WTC11 (cell line): Measurements from ENCODE around the gene RPTN. TPM values are rescaled to one million over a fixed set of nuclear protein-coding genes. Genes with fewer than 3 reads are reported as not detected.

ENCODE experiments used
- ATAC-seq: fragments of 200-7000 bp; cut with Tn5 transposase; 2 replicates; pipeline ENCODE4 v1.10.0; 2021; ENCODE audit warnings: mild to moderate bottlenecking, moderate library complexity
- CTCF ChIA-PET: fragments of 300-600 bp; sonication (Branson Sonifier 250); formaldehyde crosslinking; loops from one replicate; lab custom pipeline; 2021; ENCODE audit warnings: antibody characterized with exemption; lab: Charles Lee
- POLR2A ChIA-PET: fragments of 350-600 bp; sonication (Branson Sonifier 250); formaldehyde crosslinking; loops from one replicate; lab custom pipeline; 2021; ENCODE audit warnings: antibody characterized with exemption; lab: Charles Lee
- DNase-seq: peaks from one replicate; pipeline ENCODE4 v3.0.0; 2021; ENCODE audit warnings: low spot score
- H3K27ac Mint-ChIP-seq: 2 replicates; pipeline ENCODE4 v1.8.0; 2021; ENCODE audit warnings: mixed read lengths
- H3K27me3 Mint-ChIP-seq: 2 replicates; pipeline ENCODE4 v1.8.0; 2021; ENCODE audit warnings: low read depth, mild to moderate bottlenecking, moderate library complexity, mixed read lengths
- H3K36me3 Mint-ChIP-seq: 2 replicates; pipeline ENCODE4 v1.8.0; 2021; ENCODE audit warnings: mixed read lengths
- H3K4me1 Mint-ChIP-seq: 2 replicates; pipeline ENCODE4 v1.8.0; 2022; ENCODE audit warnings: mixed read lengths
- H3K4me3 Mint-ChIP-seq: 2 replicates; pipeline ENCODE4 v1.8.0; 2021; ENCODE audit warnings: mild to moderate bottlenecking, moderate library complexity, mixed read lengths
- H3K9me3 Mint-ChIP-seq: 2 replicates; pipeline ENCODE4 v1.8.0; 2021; ENCODE audit warnings: mixed read lengths
- ATF3 ChIP-seq: sonication (generic); formaldehyde crosslinking; conservative IDR thresholded peaks from 2 replicates; pipeline ENCODE4 v1.8.1; 2022; ENCODE audit warnings: mild to moderate bottlenecking, missing genetic modification reagents
- E2F4 ChIP-seq: sonication (generic); formaldehyde crosslinking; IDR thresholded peaks from 2 replicates; pipeline ENCODE4 v1.8.1; 2022; ENCODE audit warnings: low read depth, mild to moderate bottlenecking, moderate library complexity, missing genetic modification reagents, borderline replicate concordance
- ETV6 ChIP-seq: sonication (generic); formaldehyde crosslinking; IDR thresholded peaks from 2 replicates; pipeline ENCODE4 v1.8.1; 2022; ENCODE audit warnings: mild to moderate bottlenecking, missing genetic modification reagents
- FOXP4 ChIP-seq: sonication (generic); formaldehyde crosslinking; IDR thresholded peaks from 2 replicates; pipeline ENCODE4 v1.8.0; 2022; ENCODE audit warnings: mild to moderate bottlenecking, missing genetic modification reagents
- GTF2I ChIP-seq: fragments of 250-450 bp; sonication (Bioruptor Pico); conservative IDR thresholded peaks from 2 replicates; pipeline ENCODE4 v1.4.0; 2021; ENCODE audit warnings: mild to moderate bottlenecking
- HMGA2 ChIP-seq: fragments of 250-450 bp; sonication (Bioruptor Pico); IDR thresholded peaks from 2 replicates; pipeline ENCODE4 v1.4.0; 2021; ENCODE audit warnings: mild to moderate bottlenecking, moderate library complexity
- IRF1 ChIP-seq: sonication (generic); formaldehyde crosslinking; IDR thresholded peaks from 2 replicates; pipeline ENCODE4 v1.8.0; 2023; ENCODE audit warnings: missing genetic modification reagents
- JUN ChIP-seq: sonication (generic); formaldehyde crosslinking; IDR thresholded peaks from 2 replicates; pipeline ENCODE4 v1.8.0; 2023; ENCODE audit warnings: mild to moderate bottlenecking, missing genetic modification reagents
- MAX ChIP-seq: sonication (generic); formaldehyde crosslinking; IDR thresholded peaks from 2 replicates; pipeline ENCODE4 v1.8.0; 2022; ENCODE audit warnings: mild to moderate bottlenecking, missing genetic modification reagents
- NR1H2 ChIP-seq: sonication (generic); formaldehyde crosslinking; IDR thresholded peaks from 2 replicates; pipeline ENCODE4 v1.9.0; 2021; ENCODE audit warnings: mild to moderate bottlenecking, moderate library complexity, missing genetic modification reagents
- TCF7 ChIP-seq: sonication (generic); formaldehyde crosslinking; IDR thresholded peaks from 2 replicates; pipeline ENCODE4 v1.8.0; 2022; ENCODE audit warnings: mild to moderate bottlenecking, low read depth, missing genetic modification reagents, moderate library complexity
- USF2 ChIP-seq: sonication (generic); formaldehyde crosslinking; IDR thresholded peaks from 2 replicates; pipeline ENCODE4 v1.8.1; 2023; ENCODE audit warnings: mild to moderate bottlenecking, missing genetic modification reagents, moderate library complexity
- ZNF281 ChIP-seq: sonication (generic); formaldehyde crosslinking; IDR thresholded peaks from 2 replicates; pipeline ENCODE4 v1.8.0; 2023; ENCODE audit warnings: mild to moderate bottlenecking, missing genetic modification reagents
- ZNF425 ChIP-seq: fragments of 250-450 bp; sonication (Bioruptor Pico); conservative IDR thresholded peaks from 2 replicates; pipeline ENCODE4 v1.9.0; 2021; ENCODE audit warnings: mild to moderate bottlenecking
- ZNF671 ChIP-seq: fragments of 250-450 bp; sonication (Bioruptor Pico); IDR thresholded peaks from 2 replicates; pipeline ENCODE4 v1.8.0; 2021; ENCODE audit warnings: mild to moderate bottlenecking
- total RNA-seq: library from RNA; stranded (reverse); gene quantifications from 3 replicates; pipeline ENCODE4 v1.2.3, GENCODE V29; 2021

Gene RPTN
- total RNA-seq, 1 experiment from 2014 or later = not detected

- TF ChIP-seq JUN (peak; percentile 92), GTF2I (no peak), ZNF671 (CRISPR knock-in tag) (no peak), ATF3 (CRISPR knock-in tag) (no peak), ZNF425 (no peak), TCF7 (CRISPR knock-in tag) (peak; percentile 94), USF2 (CRISPR knock-in tag) (no peak), HMGA2 (CRISPR knock-in tag) (no peak), E2F4 (peak; percentile 91; the same call in 1 of the 2 replicates)
Measured at GRCh38 chr1:152111515-152111968, 47.5 kb downstream of the RPTN start (continued).

GRCh38 chr1:152110860-152111514 is 48.0 kb downstream of the RPTN start:
- Mint-ChIP-seq H3K27ac (no peak overlapping the region), H3K4me3 (no peak overlapping the region), H3K9me3 (peaks cover 5% of the 10 kb centered on the region), H3K4me1 (no peaks in the 10 kb centered on the region; the same call in 1 of the 2 replicates), H3K36me3 (peaks cover 7% of the 10 kb centered on the region; the same call in 1 of the 2 replicates), H3K27me3 (no peaks in the 10 kb centered on the region; the same call in 1 of the 2 replicates)
- CTCF ChIA-PET = interaction anchor here (1.0 to 5.8 kb wide), 11 partner anchors 24 to 109 kb away, joined by 3 to 41 read pairs (median 5); partner anchors contain the start of gene S100A11
- POLR2A ChIA-PET = interaction anchor here (0.9 kb wide), 1 partner anchor 58 kb away, joined by 3 read pairs; no protein-coding TSS in a partner anchor
- TF ChIP-seq ZNF425 (no peak), TCF7 (CRISPR knock-in tag) (no peak), IRF1 (CRISPR knock-in tag) (0 out of 2 replicates have a peak, but pooled peaks have one; percentile 11), ETV6 (CRISPR knock-in tag) (peak; percentile 37; the same call in 1 of the 2 replicates), ZNF281 (CRISPR knock-in tag) (0 out of 2 replicates have a peak, but pooled peaks have one; percentile 35), FOXP4 (CRISPR knock-in tag) (peak; percentile 89; the same call in 1 of the 2 replicates), NR1H2 (CRISPR knock-in tag) (0 out of 2 replicates have a peak, but pooled peaks have one; percentile 16), MAX (CRISPR knock-in tag) (no peak)
- DNase-seq (peak; percentile 34), ATAC-seq (peak; percentile 14)
